ENCODE measurements around the gene ZC3H7A. TPM values are rescaled to one million over a fixed set of nuclear protein-coding genes. Genes with fewer than 3 reads are reported as not detected.
"Not testable (repeated sequence)": the region's sequence is repeated elsewhere in the genome, so short reads cannot be mapped to it uniquely, and the experiment has no call there.

The ZC3H7A gene
- total RNA-seq, 2 donors from 2014 or later = 67.6 to 144 TPM

GRCh38 chr16:11823645-11824044, 26.6 kb upstream of the ZC3H7A start:
- H3K36me3 Mint-ChIP-seq (ENCODE audit: low read depth); H3K4me1 Mint-ChIP-seq; H3K27ac Mint-ChIP-seq; H3K9me3 Mint-ChIP-seq; H3K4me3 Mint-ChIP-seq; H3K27me3 Mint-ChIP-seq; ATAC-seq (replicated peaks): not testable (repeated sequence)

GRCh38 chr16:11819798-11820197, 22.7 kb upstream of the ZC3H7A start:
- no peaks in the 10 kb centered on the region for H3K27me3 Mint-ChIP-seq
- no peaks in the 10 kb centered on the region for H3K36me3 Mint-ChIP-seq (ENCODE audit: low read depth)
- H3K9me3 Mint-ChIP-seq = no peaks in the 10 kb centered on the region
- ATAC-seq (replicated peaks) = no peak
- no peak overlapping the region for H3K27ac Mint-ChIP-seq
- no peak overlapping the region for H3K4me3 Mint-ChIP-seq
- H3K4me1 Mint-ChIP-seq = no peaks in the 10 kb centered on the region

- H3K4me3 Mint-ChIP-seq; H3K36me3 Mint-ChIP-seq (ENCODE audit: low read depth); H3K27ac Mint-ChIP-seq; H3K4me1 Mint-ChIP-seq; ATAC-seq (replicated peaks); H3K27me3 Mint-ChIP-seq; H3K9me3 Mint-ChIP-seq: not testable (repeated sequence)
Observed at GRCh38 chr16:11818970-11819369, 21.9 kb upstream of the ZC3H7A start.

GRCh38 chr16:11816123-11816522, 19.1 kb upstream of the ZC3H7A start:
- H3K27me3 Mint-ChIP-seq = no peaks in the 10 kb centered on the region
- no peak overlapping the region for H3K4me3 Mint-ChIP-seq
- H3K4me1 Mint-ChIP-seq = no peaks in the 10 kb centered on the region
- H3K9me3 Mint-ChIP-seq = no peaks in the 10 kb centered on the region
- no peak for ATAC-seq (replicated peaks)
- H3K27ac Mint-ChIP-seq = no peak overlapping the region
- no peaks in the 10 kb centered on the region for H3K36me3 Mint-ChIP-seq (ENCODE audit: low read depth)

GRCh38 chr16:11814800-11815199, 17.7 kb upstream of the ZC3H7A start:
- not testable (repeated sequence) for H3K4me3 Mint-ChIP-seq; H3K9me3 Mint-ChIP-seq; H3K36me3 Mint-ChIP-seq (ENCODE audit: low read depth); H3K4me1 Mint-ChIP-seq; H3K27me3 Mint-ChIP-seq; ATAC-seq (replicated peaks); H3K27ac Mint-ChIP-seq

- no peak overlapping the region for H3K27ac Mint-ChIP-seq
- peaks cover 11% of the 10 kb centered on the region for H3K4me1 Mint-ChIP-seq
- no peaks in the 10 kb centered on the region for H3K36me3 Mint-ChIP-seq (ENCODE audit: low read depth)
- ATAC-seq (replicated peaks) = no peak
- no peak overlapping the region for H3K4me3 Mint-ChIP-seq
- H3K27me3 Mint-ChIP-seq = no peaks in the 10 kb centered on the region
- no peaks in the 10 kb centered on the region for H3K9me3 Mint-ChIP-seq
Observed at GRCh38 chr16:11806721-11807120, 9.7 kb upstream of the ZC3H7A start.

GRCh38 chr16:11805556-11805955, 8.5 kb upstream of the ZC3H7A start:
- H3K36me3 Mint-ChIP-seq (ENCODE audit: low read depth) = no peaks in the 10 kb centered on the region
- H3K27me3 Mint-ChIP-seq = no peaks in the 10 kb centered on the region
- no peaks in the 10 kb centered on the region for H3K9me3 Mint-ChIP-seq
- no peak for ATAC-seq (replicated peaks)
- H3K4me3 Mint-ChIP-seq = no peak overlapping the region
- H3K27ac Mint-ChIP-seq = no peak overlapping the region
- peaks cover 11% of the 10 kb centered on the region for H3K4me1 Mint-ChIP-seq

- no peak for ATAC-seq (replicated peaks)
- peak overlapping the region; percentile 37 for H3K27ac Mint-ChIP-seq
- H3K27me3 Mint-ChIP-seq = no peaks in the 10 kb centered on the region
- H3K36me3 Mint-ChIP-seq (ENCODE audit: low read depth) = no peaks in the 10 kb centered on the region
- H3K9me3 Mint-ChIP-seq = no peaks in the 10 kb centered on the region
- peaks cover 28% of the 10 kb centered on the region for H3K4me1 Mint-ChIP-seq
- no peak overlapping the region for H3K4me3 Mint-ChIP-seq
Observed at GRCh38 chr16:11801481-11802021, 4.5 kb upstream of the ZC3H7A start.

- ATAC-seq (replicated peaks) = no peak
- H3K27ac Mint-ChIP-seq = no peak overlapping the region
- peak overlapping the region; percentile 99 for H3K4me3 Mint-ChIP-seq
- H3K4me1 Mint-ChIP-seq = peaks cover 28% of the 10 kb centered on the region
- H3K9me3 Mint-ChIP-seq = no peaks in the 10 kb centered on the region
- no peaks in the 10 kb centered on the region for H3K27me3 Mint-ChIP-seq
- peaks cover 10% of the 10 kb centered on the region for H3K36me3 Mint-ChIP-seq (ENCODE audit: low read depth)
Observed at GRCh38 chr16:11800382-11800718, 3.3 kb upstream of the ZC3H7A start.

- Mint-ChIP-seq H3K27ac (peak overlapping the region; percentile 98), H3K4me1 (peaks cover 34% of the 10 kb centered on the region), H3K4me3 (peak overlapping the region; percentile 99), H3K9me3 (no peaks in the 10 kb centered on the region), H3K27me3 (no peaks in the 10 kb centered on the region), H3K36me3 (ENCODE audit: low read depth) (peaks cover 16% of the 10 kb centered on the region)
- no peak for ATAC-seq (replicated peaks)
Observed at GRCh38 chr16:11799509-11800381, 2.7 kb upstream of the ZC3H7A start.

- H3K4me3 Mint-ChIP-seq = peak overlapping the region; percentile 99
- no peaks in the 10 kb centered on the region for H3K9me3 Mint-ChIP-seq
- peak overlapping the region; percentile 98 for H3K27ac Mint-ChIP-seq
- H3K36me3 Mint-ChIP-seq (ENCODE audit: low read depth) = peaks cover 23% of the 10 kb centered on the region
- H3K27me3 Mint-ChIP-seq = no peaks in the 10 kb centered on the region
- ATAC-seq (replicated peaks) = no peak
- peaks cover 42% of the 10 kb centered on the region for H3K4me1 Mint-ChIP-seq
Observed at GRCh38 chr16:11799017-11799381, 1.9 kb upstream of the ZC3H7A start.

GRCh38 chr16:11797957-11798299, 870 bp upstream of the ZC3H7A start:
- Mint-ChIP-seq H3K36me3 (ENCODE audit: low read depth) (peaks cover 33% of the 10 kb centered on the region), H3K27me3 (no peaks in the 10 kb centered on the region), H3K4me1 (peaks cover 47% of the 10 kb centered on the region), H3K9me3 (no peaks in the 10 kb centered on the region), H3K27ac (peak overlapping the region; percentile 98), H3K4me3 (peak overlapping the region; percentile 99)
- no peak for ATAC-seq (replicated peaks)

GRCh38 chr16:11796227-11797165, 562 bp downstream of the ZC3H7A start:
- no peaks in the 10 kb centered on the region for H3K27me3 Mint-ChIP-seq
- H3K9me3 Mint-ChIP-seq = no peaks in the 10 kb centered on the region
- ATAC-seq (replicated peaks) = peak; percentile 0
- peak overlapping the region; percentile 99 for H3K4me3 Mint-ChIP-seq
- peaks cover 53% of the 10 kb centered on the region for H3K4me1 Mint-ChIP-seq
- H3K27ac Mint-ChIP-seq = peak overlapping the region; percentile 78
- H3K36me3 Mint-ChIP-seq (ENCODE audit: low read depth) = peaks cover 39% of the 10 kb centered on the region

- Mint-ChIP-seq H3K27ac (peak overlapping the region; percentile 78), H3K9me3 (no peaks in the 10 kb centered on the region), H3K4me1 (peaks cover 59% of the 10 kb centered on the region), H3K27me3 (no peaks in the 10 kb centered on the region), H3K4me3 (peak overlapping the region; percentile 93), H3K36me3 (ENCODE audit: low read depth) (peaks cover 45% of the 10 kb centered on the region)
- no peak for ATAC-seq (replicated peaks)
Observed at GRCh38 chr16:11795887-11796226, 1.2 kb downstream of the ZC3H7A start.
